GF-D8 (cell line): Measurements from ENCODE around the gene PACS1.
"Not testable (repeated sequence)": the region's sequence is repeated elsewhere in the genome, so short reads cannot be mapped to it uniquely, and the experiment has no call there.

Experiments
- DNase-seq: peaks from one replicate; lab custom pipeline; 2025; lab: John Stamatoyannopoulos, UW

Gene PACS1

GRCh38 chr11:66259956-66260355, 189.9 kb downstream of the PACS1 start:
- DNase-seq, result no peak

DNA sequence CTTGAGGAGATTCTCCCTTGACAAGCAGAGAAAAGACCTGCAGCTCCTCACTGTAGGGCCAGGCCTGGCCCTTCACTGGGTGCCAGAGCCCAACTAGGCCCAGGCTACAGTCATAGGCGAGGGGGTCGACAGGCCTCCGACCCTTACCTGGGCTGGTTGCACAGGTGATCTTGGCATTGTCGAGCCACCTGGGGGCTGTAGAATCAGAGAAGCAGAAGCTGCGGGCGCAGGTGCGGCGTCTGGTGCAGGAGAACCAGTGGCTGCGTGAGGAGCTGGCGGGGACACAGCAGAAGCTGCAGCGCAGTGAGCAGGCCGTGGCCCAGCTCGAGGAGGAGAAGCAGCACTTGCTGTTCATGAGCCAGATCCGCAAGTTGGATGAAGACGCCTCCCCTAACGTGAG, 191.5 kb downstream of the PACS1 start:
- no peak for DNase-seq

GRCh38 chr11:66262191-66262590, 192.1 kb downstream of the PACS1 start:
- DNase-seq, result no peak

- no peak for DNase-seq
Measured at GRCh38 chr11:66262696-66263095, 192.6 kb downstream of the PACS1 start.

GRCh38 chr11:66263231-66263630, 193.2 kb downstream of the PACS1 start:
- no peak for DNase-seq

DNA sequence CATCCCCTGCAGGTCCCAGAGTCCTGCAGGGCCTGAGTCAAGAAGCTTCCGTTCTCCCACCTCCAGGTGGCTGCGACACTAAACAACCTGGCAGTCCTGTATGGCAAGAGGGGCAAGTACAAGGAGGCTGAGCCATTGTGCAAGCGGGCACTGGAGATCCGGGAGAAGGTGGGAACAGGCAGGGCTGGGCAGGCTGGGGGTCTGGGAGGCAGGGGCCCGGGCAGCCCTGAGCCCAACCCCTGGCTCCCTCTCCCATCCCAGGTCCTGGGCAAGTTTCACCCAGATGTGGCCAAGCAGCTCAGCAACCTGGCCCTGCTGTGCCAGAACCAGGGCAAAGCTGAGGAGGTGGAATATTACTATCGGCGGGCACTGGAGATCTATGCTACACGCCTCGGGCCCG, 193.7 kb downstream of the PACS1 start:
- no peak for DNase-seq

DNA sequence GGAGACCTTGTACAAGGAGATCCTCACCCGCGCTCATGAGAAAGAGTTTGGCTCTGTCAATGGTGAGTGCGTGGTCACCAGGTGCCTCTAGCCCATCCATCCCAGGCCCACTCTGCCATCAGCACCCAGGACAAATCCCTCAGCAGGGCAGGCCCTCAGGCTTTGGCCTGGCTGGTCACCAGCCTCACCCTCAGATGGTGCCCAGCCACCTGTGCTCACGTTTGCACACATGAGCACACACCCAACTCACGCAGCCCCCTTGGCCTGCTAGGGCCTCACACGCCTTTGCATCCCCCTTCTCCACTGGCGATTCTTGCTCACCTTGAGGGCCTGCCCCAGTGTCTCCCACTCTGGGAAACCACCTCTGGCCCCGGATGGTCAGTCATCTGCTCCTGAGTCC, 194.3 kb downstream of the PACS1 start:
- DNase-seq, result no peak

DNA sequence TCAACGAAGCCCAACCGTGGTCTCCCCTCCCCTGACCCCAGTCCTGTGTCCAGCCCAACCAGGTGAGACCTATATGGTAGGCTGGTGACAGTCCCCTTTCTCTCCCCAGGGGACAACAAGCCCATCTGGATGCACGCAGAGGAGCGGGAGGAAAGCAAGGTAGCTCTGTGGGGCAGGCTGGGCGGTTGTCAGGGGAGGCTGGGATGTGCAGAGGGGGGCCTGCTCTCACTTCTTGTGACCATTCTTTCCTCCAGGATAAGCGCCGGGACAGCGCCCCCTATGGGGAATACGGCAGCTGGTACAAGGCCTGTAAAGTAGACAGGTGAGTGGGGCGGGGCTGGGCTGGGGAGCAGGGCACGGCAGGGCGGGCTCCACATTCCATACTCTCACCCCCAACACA, 194.8 kb downstream of the PACS1 start:
- no peak for DNase-seq

DNA sequence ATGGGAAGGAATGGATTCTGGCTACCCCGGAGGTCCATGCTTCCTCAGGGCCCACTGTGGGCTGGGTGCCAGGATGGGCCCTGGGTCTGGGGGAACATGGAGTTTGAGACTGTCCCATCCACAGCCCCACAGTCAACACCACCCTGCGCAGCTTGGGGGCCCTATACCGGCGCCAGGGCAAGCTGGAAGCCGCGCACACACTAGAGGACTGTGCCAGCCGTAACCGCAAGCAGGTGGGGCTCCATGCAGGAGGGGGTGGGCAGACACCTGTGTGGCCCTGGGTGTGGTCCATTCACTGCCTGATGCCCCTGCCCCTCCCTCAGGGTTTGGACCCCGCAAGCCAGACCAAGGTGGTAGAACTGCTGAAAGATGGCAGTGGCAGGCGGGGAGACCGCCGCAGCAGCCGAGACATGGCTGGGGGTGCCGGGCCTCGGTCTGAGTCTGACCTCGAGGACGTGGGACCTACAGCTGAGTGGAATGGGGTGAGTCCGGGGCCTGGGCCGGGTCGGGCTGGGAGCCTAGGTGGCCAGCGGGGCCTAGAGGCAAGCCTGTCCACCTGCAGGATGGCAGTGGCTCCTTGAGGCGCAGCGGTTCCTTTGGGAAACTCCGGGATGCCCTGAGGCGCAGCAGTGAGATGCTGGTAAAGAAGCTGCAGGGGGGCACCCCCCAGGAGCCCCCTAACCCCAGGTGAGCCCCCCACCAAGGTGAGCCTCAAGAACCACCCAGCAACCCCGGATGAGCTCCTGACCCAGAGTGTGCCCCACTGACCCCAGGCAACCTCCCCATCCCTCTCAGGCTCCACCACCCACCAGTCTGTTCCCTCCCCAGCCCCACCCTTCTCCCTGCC, 195.7 kb downstream of the PACS1 start:
- no peak for DNase-seq

DNA sequence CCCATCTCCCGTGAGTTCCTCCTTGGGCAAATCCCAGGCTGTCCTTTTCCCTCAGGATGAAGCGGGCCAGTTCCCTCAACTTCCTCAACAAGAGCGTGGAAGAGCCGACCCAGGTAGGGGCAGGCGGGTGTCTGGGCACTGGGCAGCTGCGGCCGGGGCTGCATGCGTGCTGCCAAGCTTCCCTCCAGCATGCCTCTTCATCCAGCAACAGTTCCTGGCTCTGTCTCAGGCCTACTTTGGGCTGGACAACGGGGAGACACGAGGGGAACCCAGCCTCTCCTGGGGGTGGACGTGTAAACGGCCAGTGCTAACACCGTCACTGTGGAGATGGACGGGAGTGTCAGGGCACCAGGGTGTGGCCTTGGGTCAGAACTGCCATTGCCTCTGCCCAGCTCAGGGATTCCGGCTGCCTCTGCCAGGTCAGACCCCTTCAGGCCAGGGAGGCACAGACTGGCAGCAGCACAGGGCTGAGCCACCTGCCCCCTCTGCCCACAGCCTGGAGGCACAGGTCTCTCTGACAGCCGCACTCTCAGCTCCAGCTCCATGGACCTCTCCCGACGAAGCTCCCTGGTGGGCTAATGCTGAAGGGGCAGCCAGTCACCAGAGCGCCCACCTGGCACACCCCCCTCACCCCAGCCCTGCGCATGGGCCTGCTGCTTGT, 196.4 kb downstream of the PACS1 start:
- no peak for DNase-seq

GRCh38 chr11:66267039-66267378, 196.9 kb downstream of the PACS1 start:
- DNase-seq, result no peak

DNA sequence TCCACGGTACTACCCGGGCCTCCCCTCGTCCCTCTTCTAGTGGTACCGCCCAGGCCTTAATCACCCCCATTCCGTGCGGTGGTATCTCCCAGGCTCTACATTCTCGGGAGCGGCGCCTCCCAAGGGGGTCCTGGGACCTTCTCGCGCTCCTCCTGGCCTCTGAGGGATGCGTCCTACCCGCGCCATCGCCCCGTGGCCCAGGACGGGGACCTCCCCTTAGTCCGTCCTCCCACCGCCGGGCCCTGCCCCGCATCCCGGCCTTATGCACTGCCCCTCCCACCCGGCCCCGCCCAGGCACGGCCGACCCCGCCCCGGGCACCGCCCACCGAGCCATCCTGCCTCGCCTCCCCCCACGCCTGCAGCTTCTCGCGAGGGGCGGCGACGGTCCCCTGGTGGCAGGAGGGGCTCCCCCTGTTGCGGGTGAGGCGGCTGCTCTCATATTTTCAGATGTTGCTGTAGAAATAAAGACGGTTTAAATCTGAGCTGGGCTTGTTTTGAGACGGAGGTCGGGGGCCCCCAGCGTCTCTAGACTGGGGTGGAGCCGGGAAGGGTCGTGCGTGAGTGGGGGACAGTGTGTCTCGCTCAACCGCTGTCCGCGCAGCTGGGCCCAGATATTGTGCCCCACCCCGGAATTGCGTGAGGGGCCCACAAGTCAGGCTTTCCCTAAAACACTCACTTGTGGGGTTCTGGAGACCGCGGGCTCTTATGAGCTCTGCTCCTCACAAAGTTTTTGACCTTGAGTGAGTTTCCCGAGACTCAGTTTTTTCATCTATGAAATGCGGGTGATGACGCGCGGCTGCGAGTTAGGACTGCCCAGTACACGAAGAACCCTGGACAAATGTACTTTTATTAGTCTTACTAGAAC, 197.5 kb downstream of the PACS1 start:
- peak; percentile 56 for DNase-seq

DNA sequence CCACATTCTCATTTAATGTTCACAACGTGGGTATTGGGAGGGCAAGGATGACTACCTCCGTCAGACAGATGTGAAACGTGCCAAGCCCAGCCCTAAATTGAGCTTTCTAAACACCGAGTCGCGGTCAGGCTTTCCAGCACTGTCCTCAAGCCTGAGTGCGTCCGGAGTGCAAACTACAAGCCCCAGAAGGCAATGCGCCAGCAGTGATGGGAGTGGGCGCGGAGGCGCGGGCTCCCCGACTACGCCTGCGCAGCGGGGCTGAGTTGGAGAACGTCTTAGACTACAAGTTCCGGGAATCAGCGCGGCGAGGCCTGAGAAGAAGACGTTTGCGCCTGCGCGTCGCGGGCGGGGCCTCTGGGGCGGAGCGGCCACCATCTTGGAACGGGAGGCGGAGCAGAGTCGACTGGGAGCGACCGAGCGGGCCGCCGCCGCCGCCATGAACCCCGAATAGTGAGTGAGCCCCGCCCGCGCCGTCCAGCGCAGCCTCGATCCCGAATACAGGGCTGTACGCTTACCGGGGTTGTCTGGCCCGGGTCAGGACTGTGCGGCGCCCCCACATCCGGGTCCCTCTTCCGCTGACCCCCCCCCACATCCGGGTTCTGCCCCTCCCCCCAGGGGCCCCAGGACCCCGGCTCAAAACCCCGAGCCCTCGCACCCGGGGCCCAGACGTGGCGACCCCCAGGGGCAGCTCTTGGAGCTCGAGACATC, 198.3 kb downstream of the PACS1 start, which contains the start of gene RAB1B:
Gene RAB1B (plus strand): TSS at position 396 of the 708 bp plus-strand sequence. CDS start 41 bp downstream, at position 437.
- DNase-seq, result peak; percentile 97

- DNase-seq, result peak; percentile 8
Measured at GRCh38 chr11:66268952-66269905, 199.2 kb downstream of the PACS1 start.

DNA sequence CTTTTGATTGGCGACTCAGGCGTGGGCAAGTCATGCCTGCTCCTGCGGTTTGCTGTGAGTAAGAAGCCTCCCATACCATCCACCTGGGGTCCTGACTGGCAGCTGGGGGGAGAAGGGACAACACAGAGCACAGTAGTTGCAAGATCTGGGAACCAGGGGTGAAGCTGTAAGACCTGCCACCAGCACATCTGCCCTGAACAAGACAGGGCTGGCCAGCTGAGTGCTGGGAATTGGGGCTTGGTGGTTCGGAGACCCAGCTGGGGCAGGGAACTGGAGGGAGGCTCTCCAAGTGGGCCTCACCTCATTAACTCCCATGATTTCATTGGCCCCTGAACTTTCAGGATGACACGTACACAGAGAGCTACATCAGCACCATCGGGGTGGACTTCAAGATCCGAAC, 201.7 kb downstream of the PACS1 start:
- no peak for DNase-seq

GRCh38 chr11:66272596-66272995, 202.5 kb downstream of the PACS1 start:
- no peak for DNase-seq

DNA sequence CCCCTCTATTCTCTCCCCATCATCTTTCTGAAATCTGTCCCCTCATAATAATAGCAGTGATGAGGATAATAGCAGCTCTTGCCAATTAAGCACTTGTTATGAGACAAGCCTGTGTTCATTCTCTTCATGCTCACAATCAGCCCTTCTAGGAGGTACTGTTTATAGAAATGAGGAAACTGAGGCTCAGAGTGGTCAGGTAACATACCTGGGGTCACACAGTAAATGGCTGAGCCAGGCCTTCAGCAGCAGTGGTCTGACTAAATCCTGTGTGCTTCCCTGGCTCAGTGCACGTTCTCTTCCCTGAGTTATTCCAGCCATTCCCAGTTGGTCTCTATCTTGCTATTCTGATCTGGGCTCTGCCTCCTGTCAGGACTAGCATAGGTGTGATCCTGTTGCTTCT, 204.1 kb downstream of the PACS1 start:
- no peak for DNase-seq

DNA sequence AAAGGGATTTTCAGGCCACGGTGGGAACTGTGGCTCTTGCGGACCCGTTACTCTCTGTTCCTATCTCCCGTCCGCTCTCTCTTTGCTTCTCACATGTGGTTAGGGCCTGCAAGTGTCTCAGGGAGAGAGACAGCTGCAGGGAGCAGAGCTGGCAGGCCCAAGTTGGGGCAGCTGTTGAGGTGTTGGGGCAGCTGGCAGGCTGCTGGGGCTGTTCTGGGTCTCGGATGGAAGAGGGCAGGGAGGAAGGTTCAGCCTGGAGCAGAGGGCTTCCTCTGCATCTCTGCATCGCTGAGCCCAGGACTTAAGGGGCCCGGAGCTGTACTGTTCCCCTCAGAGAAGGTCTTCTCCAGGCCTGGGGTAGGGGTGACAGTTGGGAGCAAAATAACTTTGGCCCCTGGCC, 205.3 kb downstream of the PACS1 start:
- DNase-seq, result no peak

DNA sequence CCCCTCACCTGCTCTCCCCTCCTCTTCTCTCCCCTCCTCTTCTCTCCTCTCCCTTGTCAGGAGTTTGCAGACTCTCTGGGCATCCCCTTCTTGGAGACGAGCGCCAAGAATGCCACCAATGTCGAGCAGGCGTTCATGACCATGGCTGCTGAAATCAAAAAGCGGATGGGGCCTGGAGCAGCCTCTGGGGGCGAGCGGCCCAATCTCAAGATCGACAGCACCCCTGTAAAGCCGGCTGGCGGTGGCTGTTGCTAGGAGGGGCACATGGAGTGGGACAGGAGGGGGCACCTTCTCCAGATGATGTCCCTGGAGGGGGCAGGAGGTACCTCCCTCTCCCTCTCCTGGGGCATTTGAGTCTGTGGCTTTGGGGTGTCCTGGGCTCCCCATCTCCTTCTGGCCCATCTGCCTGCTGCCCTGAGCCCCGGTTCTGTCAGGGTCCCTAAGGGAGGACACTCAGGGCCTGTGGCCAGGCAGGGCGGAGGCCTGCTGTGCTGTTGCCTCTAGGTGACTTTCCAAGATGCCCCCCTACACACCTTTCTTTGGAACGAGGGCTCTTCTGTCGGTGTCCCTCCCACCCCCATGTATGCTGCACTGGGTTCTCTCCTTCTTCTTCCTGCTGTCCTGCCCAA, 206.0 kb downstream of the PACS1 start:
- no peak for DNase-seq

DNA sequence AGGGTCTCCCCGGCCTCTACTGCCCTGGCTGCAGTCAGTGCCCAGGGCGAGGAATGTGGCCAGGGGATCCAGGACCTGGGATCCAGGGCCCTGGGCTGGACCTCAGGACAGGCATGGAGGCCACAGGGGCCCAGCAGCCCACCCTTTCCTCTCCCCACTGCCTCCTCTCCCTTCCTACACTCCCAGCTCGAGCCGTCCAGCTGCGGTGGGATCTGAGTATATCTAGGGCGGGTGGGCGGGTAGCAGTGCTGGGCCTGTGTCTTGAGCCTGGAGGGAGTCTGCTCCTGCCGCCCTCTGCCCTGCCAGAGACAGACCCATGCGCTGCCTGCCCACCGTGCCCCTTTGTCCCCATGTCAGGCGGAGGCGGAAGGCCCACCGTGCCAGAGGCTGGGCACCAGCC, 206.5 kb downstream of the PACS1 start:
- not testable (repeated sequence) for DNase-seq
